H9 (cell line): ENCODE data around the gene TMEM222. TPM values are rescaled to one million over a fixed set of nuclear protein-coding genes. Genes with fewer than 3 reads are reported as not detected.

ENCODE experiments used
- DNase-seq: peaks from one replicate; pipeline ENCODE4 v3.0.0-alpha.2; 2017
- H2AFZ ChIP-seq: one replicate; pipeline ENCODE4 v1.6.1; 2013; ENCODE audit warnings: mild to moderate bottlenecking, low read length, control low read depth, moderate library complexity
- H2AK5ac ChIP-seq: 2 replicates; pipeline ENCODE4 v1.6.1; 2013; ENCODE audit warnings: low read length, control low read depth, mixed read lengths; ENCODE audit not compliant: insufficient read length
- H2BK120ac ChIP-seq: one replicate; pipeline ENCODE4 v1.6.1; 2013; ENCODE audit warnings: low read depth, mild to moderate bottlenecking, low read length, control low read depth, inconsistent platforms; ENCODE audit not compliant: poor library complexity, severe bottlenecking
- H2BK12ac ChIP-seq: 2 replicates; pipeline ENCODE4 v1.6.1; 2013; ENCODE audit warnings: low read length, control low read depth, mixed read lengths, low read depth; ENCODE audit not compliant: insufficient read length
- H2BK15ac ChIP-seq: 2 replicates; pipeline ENCODE4 v1.6.1; 2013; ENCODE audit warnings: low read depth, low read length, control low read depth
- H2BK20ac ChIP-seq: one replicate; pipeline ENCODE4 v1.6.1; 2013; ENCODE audit warnings: low read depth, mild to moderate bottlenecking, low read length, control low read depth, inconsistent platforms; ENCODE audit not compliant: poor library complexity, severe bottlenecking
- H2BK5ac ChIP-seq: 2 replicates; pipeline ENCODE4 v1.6.1; 2013; ENCODE audit warnings: low read length, control low read depth, mixed read lengths; ENCODE audit not compliant: insufficient read length
- H3K14ac ChIP-seq: 2 replicates; pipeline ENCODE4 v1.6.1; 2013; ENCODE audit warnings: low read length, control low read depth; ENCODE audit not compliant: insufficient read depth
- H3K18ac ChIP-seq: 2 replicates; pipeline ENCODE4 v1.6.1; 2013; ENCODE audit warnings: low read depth, mild to moderate bottlenecking, mixed read lengths, low read length, control low read depth; ENCODE audit not compliant: insufficient read length
- H3K23ac ChIP-seq: 2 replicates; pipeline ENCODE4 v1.6.1; 2013; ENCODE audit warnings: low read length, control low read depth, mixed read lengths, low read depth; ENCODE audit not compliant: insufficient read length
- H3K23me2 ChIP-seq: 2 replicates; pipeline ENCODE4 v1.6.1; 2013; ENCODE audit warnings: low read depth, mild to moderate bottlenecking, mixed read lengths, low read length, control low read depth; ENCODE audit not compliant: insufficient read length, poor library complexity, severe bottlenecking
- H3K27ac ChIP-seq: 2 replicates; pipeline ENCODE4 v1.5.1; 2013; ENCODE audit warnings: low read length, control low read depth, mixed read lengths, low read depth; ENCODE audit not compliant: insufficient read length
- H3K27me3 ChIP-seq: 2 replicates; pipeline ENCODE4 v1.6.1; 2013; ENCODE audit warnings: low read length, control low read depth, inconsistent platforms; ENCODE audit not compliant: insufficient read depth
- H3K4ac ChIP-seq: 2 replicates; pipeline ENCODE4 v1.6.1; 2013; ENCODE audit warnings: low read depth, mild to moderate bottlenecking, control low read depth, inconsistent platforms, low read length, moderate library complexity
- H3K4me1 ChIP-seq: 2 replicates; pipeline ENCODE4 v1.6.1; 2013; ENCODE audit warnings: low read length, control low read depth, inconsistent platforms; ENCODE audit not compliant: insufficient read depth
- H3K4me2 ChIP-seq: 2 replicates; pipeline ENCODE4 v1.6.1; 2013; ENCODE audit warnings: low read length, control low read depth, mixed read lengths; ENCODE audit not compliant: insufficient read length, insufficient read depth
- H3K56ac ChIP-seq: 2 replicates; pipeline ENCODE4 v1.6.1; 2013; ENCODE audit warnings: low read depth, mild to moderate bottlenecking, mixed read lengths, low read length, control low read depth; ENCODE audit not compliant: insufficient read length
- H3K79me1 ChIP-seq: 2 replicates; pipeline ENCODE4 v1.6.1; 2013; ENCODE audit warnings: low read depth, mild to moderate bottlenecking, moderate library complexity, low read length, control low read depth, inconsistent platforms; ENCODE audit not compliant: insufficient read depth, poor library complexity, severe bottlenecking
- H3K79me2 ChIP-seq: 2 replicates; pipeline ENCODE4 v1.6.1; 2013; ENCODE audit warnings: low read length, control low read depth, inconsistent platforms; ENCODE audit not compliant: insufficient read depth
- H3K9ac ChIP-seq: 2 replicates; pipeline ENCODE4 v1.6.1; 2013; ENCODE audit warnings: low read length, control low read depth, mixed read lengths; ENCODE audit not compliant: insufficient read length; ENCODE audit errors: extremely low read depth
- H3K9me3 ChIP-seq: one replicate; pipeline ENCODE4 v1.6.1; 2013; ENCODE audit warnings: low read depth, low read length, inconsistent platforms; ENCODE audit not compliant: control insufficient read depth
- H3T11ph ChIP-seq: one replicate; pipeline ENCODE4 v1.6.1; 2013; ENCODE audit warnings: mild to moderate bottlenecking, low read length, control low read depth, inconsistent platforms
- H4K20me1 ChIP-seq: one replicate; pipeline ENCODE4 v1.6.1; 2013; ENCODE audit not compliant: control insufficient read depth, insufficient read length, insufficient read depth
- H4K5ac ChIP-seq: 2 replicates; pipeline ENCODE4 v1.6.1; 2013; ENCODE audit warnings: low read depth, mild to moderate bottlenecking, mixed read lengths, low read length, control low read depth; ENCODE audit not compliant: insufficient read length
- H4K8ac ChIP-seq: replicated peaks from 2 replicates; pipeline ENCODE4 v1.6.1; 2013; ENCODE audit warnings: low read length, control low read depth, mixed read lengths, low read depth; ENCODE audit not compliant: insufficient read length
- H4K91ac ChIP-seq: 2 replicates; pipeline ENCODE4 v1.6.1; 2013; ENCODE audit warnings: low read depth, mild to moderate bottlenecking, moderate library complexity, mixed read lengths, low read length, control low read depth; ENCODE audit not compliant: insufficient read length
- H3K27ac Mint-ChIP-seq, 3 experiments: 2 replicates in 2 of 3; 3 replicates in 1 of 3; pipeline ENCODE4 v1.8.0; 2020 to 2021; ENCODE audit warnings: mixed read lengths in 3 of 3, mild to moderate bottlenecking in 1 of 3, moderate library complexity in 1 of 3
- H3K27me3 Mint-ChIP-seq: 2 replicates; pipeline ENCODE4 v1.8.0; 2021; ENCODE audit warnings: low read depth, mild to moderate bottlenecking, moderate library complexity, mixed read lengths
- H3K36me3 Mint-ChIP-seq, 3 experiments: 2 replicates in 2 of 3; 3 replicates in 1 of 3; pipeline ENCODE4 v1.8.0; 2020 to 2021; ENCODE audit warnings: low read depth in 3 of 3, mixed read lengths in 3 of 3; ENCODE audit not compliant: insufficient read depth in 1 of 3
- H3K4me1 Mint-ChIP-seq, 2 experiments: 2 replicates each; pipeline ENCODE4 v1.8.0; 2020; ENCODE audit warnings: mixed read lengths in 2 of 2
- H3K4me3 Mint-ChIP-seq, 2 experiments: 2 replicates in 1 of 2; 3 replicates in 1 of 2; pipeline ENCODE4 v1.8.0; 2020 to 2021; ENCODE audit warnings: mild to moderate bottlenecking in 2 of 2, mixed read lengths in 2 of 2, moderate library complexity in 1 of 2
- H3K9me3 Mint-ChIP-seq, 2 experiments: 2 replicates in 1 of 2; 3 replicates in 1 of 2; pipeline ENCODE4 v1.8.0; 2020; ENCODE audit warnings: mild to moderate bottlenecking in 2 of 2, mixed read lengths in 2 of 2, moderate library complexity in 1 of 2
- WGBS: extraction: QIAGEN DNeasy Blood & Tissue Kit; methylation state at CpG from one replicate; pipeline ENCODE4 v1.1.7; 2013; ENCODE audit warnings: missing lambda C conversion rate, low lambda C conversion rate, mixed read lengths; ENCODE audit not compliant: insufficient read length; ENCODE audit errors: extremely low coverage; 5-methylcytosine and 5-hydroxymethylcytosine counted together
- total RNA-seq: library from RNA; stranded (reverse); gene quantifications from 2 replicates; pipeline ENCODE4 v1.2.1, GENCODE V29; 2021
- TF ChIP-seq, protein P1 (sequence below): fragments of 200-600 bp; sonication (generic); conservative IDR thresholded peaks from 3 replicates; pipeline ENCODE4 v1.8.0; 2021; ENCODE audit warnings: antibody characterized with exemption, mild to moderate bottlenecking

TMEM222 gene
- total RNA-seq, 1 experiment from 2014 or later, result 36.8 TPM

DNA sequence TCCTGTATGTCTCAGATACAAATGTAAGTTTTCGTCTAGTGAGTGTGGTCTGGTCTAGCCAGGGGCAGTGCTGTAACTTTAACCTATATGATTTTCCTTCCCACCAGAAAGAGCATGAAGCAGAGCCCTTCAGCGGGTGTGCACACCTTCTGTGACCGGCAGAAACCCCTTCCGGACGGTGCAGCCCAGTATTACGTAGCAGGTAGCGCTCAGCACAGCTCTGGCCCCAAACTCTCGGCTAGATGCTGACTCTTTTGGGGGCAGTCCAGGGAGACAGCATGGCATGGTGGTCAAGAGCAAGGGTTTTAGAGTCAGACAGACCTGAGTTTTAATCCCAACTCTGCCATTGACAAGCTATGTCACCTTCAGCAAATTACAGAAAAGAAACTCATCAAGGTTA, 28.0 kb upstream of the TMEM222 start:
- no peak overlapping the region for H3K18ac ChIP-seq
- Mint-ChIP-seq H3K9me3 (peaks cover 5 to 6% of the 10 kb centered on the region in 2 experiments; a peak in 2 of 5 replicates), H3K36me3 (peaks cover 11 to 18% (median 13%) of the 10 kb centered on the region in 3 experiments; a peak in 5 of 7 replicates), H3K4me1 (peaks cover under 1 to 8% of the 10 kb centered on the region in 2 experiments), H3K27me3 (no peaks in the 10 kb centered on the region), H3K4me3 (no peak overlapping the region), H3K27ac (no peak overlapping the region)
- H4K8ac ChIP-seq, result no peak overlapping the region
- H2AK5ac ChIP-seq, result no peak overlapping the region
- H3T11ph ChIP-seq, result no peak overlapping the region
- no peaks in the 10 kb centered on the region for H3K9me3 ChIP-seq
- TF ChIP-seq, protein P1, sequence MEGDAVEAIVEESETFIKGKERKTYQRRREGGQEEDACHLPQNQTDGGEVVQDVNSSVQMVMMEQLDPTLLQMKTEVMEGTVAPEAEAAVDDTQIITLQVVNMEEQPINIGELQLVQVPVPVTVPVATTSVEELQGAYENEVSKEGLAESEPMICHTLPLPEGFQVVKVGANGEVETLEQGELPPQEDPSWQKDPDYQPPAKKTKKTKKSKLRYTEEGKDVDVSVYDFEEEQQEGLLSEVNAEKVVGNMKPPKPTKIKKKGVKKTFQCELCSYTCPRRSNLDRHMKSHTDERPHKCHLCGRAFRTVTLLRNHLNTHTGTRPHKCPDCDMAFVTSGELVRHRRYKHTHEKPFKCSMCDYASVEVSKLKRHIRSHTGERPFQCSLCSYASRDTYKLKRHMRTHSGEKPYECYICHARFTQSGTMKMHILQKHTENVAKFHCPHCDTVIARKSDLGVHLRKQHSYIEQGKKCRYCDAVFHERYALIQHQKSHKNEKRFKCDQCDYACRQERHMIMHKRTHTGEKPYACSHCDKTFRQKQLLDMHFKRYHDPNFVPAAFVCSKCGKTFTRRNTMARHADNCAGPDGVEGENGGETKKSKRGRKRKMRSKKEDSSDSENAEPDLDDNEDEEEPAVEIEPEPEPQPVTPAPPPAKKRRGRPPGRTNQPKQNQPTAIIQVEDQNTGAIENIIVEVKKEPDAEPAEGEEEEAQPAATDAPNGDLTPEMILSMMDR, result no peak
- H2BK12ac ChIP-seq, result no peak overlapping the region
- no peak overlapping the region for H2BK5ac ChIP-seq
- H3K4me2 ChIP-seq, result no peak overlapping the region
- H2BK20ac ChIP-seq, result no peak overlapping the region
- no peaks in the 10 kb centered on the region for H3K79me1 ChIP-seq
- H4K5ac ChIP-seq, result no peak overlapping the region
- H3K14ac ChIP-seq, result no peak overlapping the region
- no peak overlapping the region for H3K9ac ChIP-seq
- no peak overlapping the region for H2BK15ac ChIP-seq
- H4K91ac ChIP-seq, result no peak overlapping the region
- no peak overlapping the region for H3K23ac ChIP-seq
- H3K4me1 ChIP-seq, result peaks cover 1% of the 10 kb centered on the region; the same call in 1 of the 2 replicates
- H3K4ac ChIP-seq, result no peak overlapping the region
- no peaks in the 10 kb centered on the region for H3K27me3 ChIP-seq
- no CpG with 5 or more reads among the region's 8 CpGs for WGBS
- H3K23me2 ChIP-seq, result no peaks in the 10 kb centered on the region
- no peaks in the 10 kb centered on the region for H3K79me2 ChIP-seq
- H2BK120ac ChIP-seq, result no peak overlapping the region
- no peak overlapping the region for H2AFZ ChIP-seq
- H3K27ac ChIP-seq, result no peak overlapping the region
- DNase-seq, result no peak
- H3K56ac ChIP-seq, result no peak overlapping the region
- peaks cover 2% of the 10 kb centered on the region for H4K20me1 ChIP-seq
